K562 (cell line): ENCODE data around the gene NUBP2. TPM values are rescaled to one million over a fixed set of nuclear protein-coding genes. Genes with fewer than 3 reads are reported as not detected.

ENCODE experiments used
- BMI1 ChIP-seq: fragments of 150-350 bp; IDR thresholded peaks from 2 replicates; pipeline ENCODE4 v1.6.1; 2014; ENCODE audit warnings: low read length
- EP400 ChIP-seq: fragments of 450-650 bp; IDR thresholded peaks from 2 replicates; pipeline ENCODE4 v1.6.1; 2017; ENCODE audit warnings: antibody characterized with exemption, mild to moderate bottlenecking, moderate library complexity
- HIVEP1 ChIP-seq: fragments of 250-450 bp; sonication (Bioruptor Pico); IDR thresholded peaks from 2 replicates; pipeline ENCODE4 v1.4.0; 2020; ENCODE audit warnings: mild to moderate bottlenecking
- HMGN3 ChIP-seq: IDR thresholded peaks from 2 replicates; pipeline ENCODE4 v1.6.1; 2011; ENCODE audit warnings: borderline replicate concordance, low read depth, mild to moderate bottlenecking, mixed read lengths, low read length; ENCODE audit not compliant: insufficient read length; ENCODE audit errors: extremely low read depth
- JUN ChIP-seq, 2 experiments: sonication (generic) in 1 of 2; formaldehyde crosslinking in 1 of 2; IDR thresholded peaks; 2 replicates each; pipeline versions ENCODE4 v1.6.1 to v1.8.0; 2012 to 2022; ENCODE audit warnings: borderline replicate concordance in 2 of 2, mild to moderate bottlenecking in 2 of 2, improper control_type of control experiment in 1 of 2, low read depth in 1 of 2, low read length in 1 of 2, missing genetic modification reagents in 1 of 2
- KLF6 ChIP-seq: fragments of 250-450 bp; sonication (Bioruptor Pico); IDR thresholded peaks from 2 replicates; pipeline ENCODE4 v1.4.0; 2020; ENCODE audit warnings: mild to moderate bottlenecking, moderate library complexity, borderline replicate concordance
- MECOM ChIP-seq: fragments of 250-450 bp; sonication (Bioruptor Pico); IDR thresholded peaks from 2 replicates; pipeline ENCODE4 v1.8.0; 2022; ENCODE audit warnings: inconsistent platforms
- MYBL2 ChIP-seq, 2 experiments: fragments of 450-650 bp in 1 of 2; sonication (generic) in 1 of 2; formaldehyde crosslinking in 1 of 2; IDR thresholded peaks; 2 replicates each; pipeline versions ENCODE4 v1.6.1 to v1.8.1; 2017 to 2022; ENCODE audit warnings: borderline replicate concordance in 1 of 2, inconsistent platforms in 1 of 2, low read depth in 1 of 2, mild to moderate bottlenecking in 1 of 2, missing genetic modification reagents in 1 of 2, moderate library complexity in 1 of 2
- POLR2A ChIP-seq: fragments of 450-650 bp; conservative IDR thresholded peaks from 2 replicates; pipeline ENCODE4 v1.6.1; 2016
- POLR2AphosphoS5 ChIP-seq: IDR thresholded peaks from 2 replicates; pipeline ENCODE4 v1.6.1; 2011; ENCODE audit warnings: mild to moderate bottlenecking, low read depth, low read length, moderate library complexity; ENCODE audit not compliant: control insufficient read depth, insufficient read depth
- SFPQ ChIP-seq: fragments of 200-400 bp; formaldehyde crosslinking; IDR thresholded peaks from 2 replicates; pipeline ENCODE4 v1.6.1; 2017; ENCODE audit warnings: mild to moderate bottlenecking, low read depth, low read length, moderate library complexity
- SMARCA5 ChIP-seq: fragments of 450-650 bp; IDR thresholded peaks from 2 replicates; pipeline ENCODE4 v1.6.1; 2016
- ZC3H4 ChIP-seq: sonication (generic); formaldehyde crosslinking; IDR thresholded peaks from 2 replicates; pipeline ENCODE4 v1.9.0; 2021; ENCODE audit warnings: missing genetic modification reagents, borderline replicate concordance
- ZNF217 ChIP-seq: sonication (generic); formaldehyde crosslinking; IDR thresholded peaks from 2 replicates; pipeline ENCODE4 v1.8.0; 2022; ENCODE audit warnings: mild to moderate bottlenecking, missing genetic modification reagents
- ZNF431 ChIP-seq: sonication (generic); formaldehyde crosslinking; IDR thresholded peaks from 2 replicates; pipeline ENCODE4 v1.8.0; 2022; ENCODE audit warnings: mild to moderate bottlenecking, missing genetic modification reagents
- ZNF436 ChIP-seq: fragments of 250-450, 450-650 bp; sonication (Bioruptor Pico); formaldehyde crosslinking; IDR thresholded peaks from 2 replicates; pipeline ENCODE4 v1.7.0; 2020; ENCODE audit warnings: mild to moderate bottlenecking
- ZNF655 ChIP-seq: fragments of 250-450 bp; sonication (Bioruptor Pico); IDR thresholded peaks from 2 replicates; pipeline ENCODE4 v1.5.0; 2021
- polyA plus RNA-seq, 8 experiments: library from polyadenylated mRNA; depleted of rRNA in 4 of 8; stranded (reverse) in 5 of 8; unstranded in 3 of 8; fragments of >200 nt; fragmentation: Nextera tagmentation in 2 of 8; fragmentation: Illumina TruSeq in 1 of 8; extraction: Ambion mirVana in 2 of 8; extraction: Trizol in 1 of 8; gene quantifications; 2 replicates each; pipeline versions ENCODE4 v1.2.1 to v1.2.3, GENCODE V29; 2011 to 2014; ENCODE audit warnings: inconsistent platforms in 1 of 8, missing spikeins in 1 of 8
- total RNA-seq, 7 experiments: library from RNA; depleted of rRNA in 6 of 7; stranded (reverse); fragments of >200 nt in 6 of 7; fragmentation: Illumina TruSeq in 2 of 7; extraction: Trizol in 2 of 7; gene quantifications; 2 replicates each; pipeline versions ENCODE4 v1.2.1 to v1.2.3, GENCODE V29; 2011 to 2021; ENCODE audit warnings: low replicate concordance in 1 of 7
- TF ChIP-seq, protein P1 (sequence below): IDR thresholded peaks from 3 replicates; pipeline ENCODE4 v1.6.1; 2011; ENCODE audit warnings: borderline replicate concordance, mild to moderate bottlenecking; ENCODE audit not compliant: insufficient read length, insufficient read depth
- TF ChIP-seq, protein P2 (sequence below), 3 experiments: IDR thresholded peaks in 2 of 3; conservative IDR thresholded peaks in 1 of 3; 2 replicates each; pipeline ENCODE4 v1.5.1; 2011 to 2012; ENCODE audit warnings: low read length in 3 of 3, mild to moderate bottlenecking in 3 of 3, control low read depth in 2 of 3, improper control_type of control experiment in 1 of 3, inconsistent platforms in 1 of 3, low read depth in 1 of 3, mixed read lengths in 1 of 3, moderate library complexity in 1 of 3; ENCODE audit not compliant: insufficient read depth in 2 of 3

NUBP2 gene
- total and polyA plus RNA-seq, 9 of the 15 experiments (the other 6 are each of a cell fraction or from before 2014, with no cell fraction given), result 1.8 to 115 (median 24.0) TPM

GRCh38 chr16:1832838-1833454 is 50.2 kb downstream of the NUBP2 start (continued):
- TF ChIP-seq EP400, result peak; percentile 48; the same call in 1 of the 2 replicates
- TF ChIP-seq, protein P1, sequence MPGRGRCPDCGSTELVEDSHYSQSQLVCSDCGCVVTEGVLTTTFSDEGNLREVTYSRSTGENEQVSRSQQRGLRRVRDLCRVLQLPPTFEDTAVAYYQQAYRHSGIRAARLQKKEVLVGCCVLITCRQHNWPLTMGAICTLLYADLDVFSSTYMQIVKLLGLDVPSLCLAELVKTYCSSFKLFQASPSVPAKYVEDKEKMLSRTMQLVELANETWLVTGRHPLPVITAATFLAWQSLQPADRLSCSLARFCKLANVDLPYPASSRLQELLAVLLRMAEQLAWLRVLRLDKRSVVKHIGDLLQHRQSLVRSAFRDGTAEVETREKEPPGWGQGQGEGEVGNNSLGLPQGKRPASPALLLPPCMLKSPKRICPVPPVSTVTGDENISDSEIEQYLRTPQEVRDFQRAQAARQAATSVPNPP, result no peak
- TF ChIP-seq, protein P2, sequence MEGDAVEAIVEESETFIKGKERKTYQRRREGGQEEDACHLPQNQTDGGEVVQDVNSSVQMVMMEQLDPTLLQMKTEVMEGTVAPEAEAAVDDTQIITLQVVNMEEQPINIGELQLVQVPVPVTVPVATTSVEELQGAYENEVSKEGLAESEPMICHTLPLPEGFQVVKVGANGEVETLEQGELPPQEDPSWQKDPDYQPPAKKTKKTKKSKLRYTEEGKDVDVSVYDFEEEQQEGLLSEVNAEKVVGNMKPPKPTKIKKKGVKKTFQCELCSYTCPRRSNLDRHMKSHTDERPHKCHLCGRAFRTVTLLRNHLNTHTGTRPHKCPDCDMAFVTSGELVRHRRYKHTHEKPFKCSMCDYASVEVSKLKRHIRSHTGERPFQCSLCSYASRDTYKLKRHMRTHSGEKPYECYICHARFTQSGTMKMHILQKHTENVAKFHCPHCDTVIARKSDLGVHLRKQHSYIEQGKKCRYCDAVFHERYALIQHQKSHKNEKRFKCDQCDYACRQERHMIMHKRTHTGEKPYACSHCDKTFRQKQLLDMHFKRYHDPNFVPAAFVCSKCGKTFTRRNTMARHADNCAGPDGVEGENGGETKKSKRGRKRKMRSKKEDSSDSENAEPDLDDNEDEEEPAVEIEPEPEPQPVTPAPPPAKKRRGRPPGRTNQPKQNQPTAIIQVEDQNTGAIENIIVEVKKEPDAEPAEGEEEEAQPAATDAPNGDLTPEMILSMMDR (IDR thresholded peaks at IDR 0.05 in 2 of 3, conservative IDR thresholded peaks at IDR 0.05 in 1 of 3; ENCODE audit: insufficient read depth in 2 of 3, low read depth in 1 of 3, low read length in 3 of 3), result no peak; a peak in 1 of 6 replicates
- peak; percentile 96 for TF ChIP-seq POLR2AphosphoS5
- no peak for TF ChIP-seq HIVEP1
- no peak for TF ChIP-seq ZNF655 (CRISPR knock-in tag)
- no peak for TF ChIP-seq ZNF431 (CRISPR knock-in tag)
- no peak for TF ChIP-seq ZC3H4 (CRISPR knock-in tag)
- TF ChIP-seq SFPQ, result no peak
- TF ChIP-seq HMGN3, result no peak
- no peak for TF ChIP-seq SMARCA5
- no peak for TF ChIP-seq JUN (IDR thresholded peaks at IDR 0.05; ENCODE audit: borderline replicate concordance, low read depth, low read length)
- TF ChIP-seq JUN (CRISPR knock-in tag; IDR thresholded peaks at IDR 0.05; ENCODE audit: borderline replicate concordance), result no peak
- peak; percentile 47; the same call in 1 of the 2 replicates for TF ChIP-seq MECOM (CRISPR knock-in tag)
- TF ChIP-seq BMI1, result no peak
- no peak for TF ChIP-seq ZNF436 (CRISPR knock-in tag)
- peak; percentile 39; the same call in 1 of the 2 replicates for TF ChIP-seq POLR2A
- TF ChIP-seq ZNF217, result no peak
- TF ChIP-seq KLF6 (CRISPR knock-in tag), result no peak
- no peak for TF ChIP-seq MYBL2 (IDR thresholded peaks at IDR 0.05; ENCODE audit: low read depth)
- no peak for TF ChIP-seq MYBL2 (CRISPR knock-in tag; IDR thresholded peaks at IDR 0.05; ENCODE audit: borderline replicate concordance)
